Measurements from ENCODE around the gene ZBTB42.

ZBTB42 gene

DNA sequence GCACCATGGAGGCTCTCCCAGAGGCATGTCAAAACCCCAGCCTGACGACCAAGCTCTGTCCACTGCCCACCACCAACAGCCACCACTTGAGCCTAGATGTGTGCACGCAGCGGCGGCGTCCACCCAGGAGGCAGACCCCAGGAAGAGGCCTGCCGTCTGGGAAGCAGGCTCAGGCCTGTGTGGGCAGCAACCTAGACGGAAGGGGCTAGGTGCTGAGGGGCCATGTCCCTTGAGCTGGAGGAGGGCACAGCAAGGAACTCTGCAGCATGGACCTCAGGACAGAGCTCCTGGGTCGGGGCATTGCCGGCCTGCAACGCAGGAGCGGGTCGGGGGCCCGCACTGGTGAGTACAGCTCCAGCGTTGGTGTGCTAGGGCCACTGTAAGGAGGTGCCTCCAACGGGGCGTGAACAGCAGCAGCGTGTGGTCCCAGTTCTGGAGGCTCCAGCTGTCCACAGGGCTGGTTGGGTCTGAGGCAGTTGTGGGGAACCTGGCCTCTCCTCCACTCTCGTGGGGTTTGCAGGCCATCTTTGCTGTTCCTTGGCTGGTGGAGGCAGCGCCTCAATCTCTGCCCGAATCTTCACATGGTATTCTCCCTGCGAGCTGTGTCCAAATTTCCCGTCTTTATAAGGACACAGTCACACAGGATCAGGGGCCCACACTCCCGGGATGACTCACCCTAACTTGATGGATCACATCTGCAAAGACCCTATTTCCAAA is 20.5 kb downstream of the ZBTB42 start:
- TF ChIP-seq CTCF (IDR thresholded peaks at IDR 0.05; ENCODE audit: low read depth, low read length, missing control alignments), result no peak
- Histone ChIP-seq H3K27me3 (replicated peaks) (no peaks in the 10 kb centered on the region), H3K27ac (no peak overlapping the region), H3K36me3 (replicated peaks) (no peaks in the 10 kb centered on the region), H3K4me3 (ENCODE audit: low read depth, low read length) (no peak overlapping the region)
- in situ Hi-C loops (cut with HindIII; ENCODE audit: low pct_ligation_motif_present, low sequenced_read_pairs), result no loop called here
- no peak for DNase-seq

DNA sequence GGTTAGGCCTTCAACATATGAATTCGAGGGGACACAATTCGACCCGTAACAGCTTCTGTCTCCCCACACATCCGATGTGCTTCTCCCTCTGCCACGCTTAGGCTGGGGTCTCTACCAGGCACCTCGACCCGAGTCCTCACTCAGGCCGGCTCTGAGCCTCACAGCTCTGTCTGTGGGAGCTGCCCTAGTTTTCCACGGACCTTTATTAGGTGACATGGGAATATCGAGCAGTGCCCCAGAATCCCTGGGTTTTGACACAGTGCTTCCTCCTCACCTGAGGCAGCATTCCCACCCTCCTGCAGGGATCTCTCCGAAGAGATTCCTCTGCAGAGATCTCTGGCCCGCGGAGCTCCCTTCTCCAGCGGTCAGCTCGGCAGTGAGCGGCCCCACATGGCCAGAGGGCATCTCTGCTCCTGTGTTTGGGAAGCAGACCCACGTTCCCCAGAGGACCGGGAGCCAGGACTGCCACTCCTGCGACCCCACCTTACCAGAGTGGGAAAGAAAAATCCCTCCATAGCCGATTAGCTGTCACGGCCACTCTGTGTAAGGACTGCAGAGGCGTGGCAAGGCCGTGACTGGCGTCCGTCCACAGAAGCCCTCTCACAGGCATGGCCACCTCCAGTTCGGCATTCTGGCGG is 21.2 kb downstream of the ZBTB42 start:
- Histone ChIP-seq H3K27ac (no peak overlapping the region), H3K27me3 (replicated peaks) (no peaks in the 10 kb centered on the region), H3K4me3 (ENCODE audit: low read depth, low read length) (no peak overlapping the region), H3K36me3 (replicated peaks) (no peaks in the 10 kb centered on the region)
- in situ Hi-C loops (cut with HindIII; ENCODE audit: low pct_ligation_motif_present, low sequenced_read_pairs), result no loop called here
- no peak for DNase-seq
- no peak for TF ChIP-seq CTCF (IDR thresholded peaks at IDR 0.05; ENCODE audit: low read depth, low read length, missing control alignments)

DNA sequence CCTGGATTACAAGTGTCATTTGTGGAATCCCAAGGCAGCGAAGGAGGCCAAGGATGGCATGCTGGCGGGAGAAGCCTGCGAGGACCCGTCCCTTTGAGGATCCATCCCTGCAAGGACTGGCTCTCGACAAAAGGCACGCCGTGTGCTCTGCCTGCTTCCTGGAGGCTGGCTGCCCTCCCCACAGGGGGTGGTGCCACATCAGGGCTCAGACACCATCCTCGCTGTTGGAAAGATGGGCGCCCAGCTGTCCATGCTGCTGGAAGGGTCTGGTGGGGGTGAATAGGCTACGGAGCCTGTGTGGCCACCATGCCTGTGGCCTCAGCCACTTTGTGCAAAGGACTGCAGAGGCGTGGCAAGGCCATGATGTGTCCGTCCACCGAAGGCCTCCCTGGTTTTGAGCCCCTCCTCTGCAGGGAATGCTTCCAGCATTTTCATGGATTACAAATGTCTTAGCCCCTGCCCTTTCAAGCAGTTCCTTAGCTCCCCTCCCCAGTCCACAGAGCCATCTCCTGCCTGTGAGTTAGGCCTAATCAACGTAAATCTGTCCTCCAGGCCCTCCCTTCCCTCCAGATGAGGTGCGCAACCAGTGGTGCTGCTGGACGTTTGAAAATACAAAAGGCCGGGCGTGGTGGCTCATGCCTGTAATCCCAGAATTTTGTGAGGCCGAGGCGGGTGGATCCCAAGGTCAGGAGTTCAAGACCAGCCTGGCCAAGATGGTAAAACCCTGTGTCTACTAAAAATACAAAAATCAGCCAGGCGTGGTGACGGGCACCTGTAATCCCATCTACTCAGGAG is 22.1 kb downstream of the ZBTB42 start:
- no peak for TF ChIP-seq CTCF (IDR thresholded peaks at IDR 0.05; ENCODE audit: low read depth, low read length, missing control alignments)
- no peaks in the 10 kb centered on the region for H3K36me3 ChIP-seq (replicated peaks)
- in situ Hi-C loops (cut with HindIII; ENCODE audit: low pct_ligation_motif_present, low sequenced_read_pairs), result no loop called here
- no peak overlapping the region for H3K27ac ChIP-seq
- H3K4me3 ChIP-seq (ENCODE audit: low read depth, low read length), result no peak overlapping the region
- DNase-seq, result no peak
- H3K27me3 ChIP-seq (replicated peaks), result no peaks in the 10 kb centered on the region

DNA sequence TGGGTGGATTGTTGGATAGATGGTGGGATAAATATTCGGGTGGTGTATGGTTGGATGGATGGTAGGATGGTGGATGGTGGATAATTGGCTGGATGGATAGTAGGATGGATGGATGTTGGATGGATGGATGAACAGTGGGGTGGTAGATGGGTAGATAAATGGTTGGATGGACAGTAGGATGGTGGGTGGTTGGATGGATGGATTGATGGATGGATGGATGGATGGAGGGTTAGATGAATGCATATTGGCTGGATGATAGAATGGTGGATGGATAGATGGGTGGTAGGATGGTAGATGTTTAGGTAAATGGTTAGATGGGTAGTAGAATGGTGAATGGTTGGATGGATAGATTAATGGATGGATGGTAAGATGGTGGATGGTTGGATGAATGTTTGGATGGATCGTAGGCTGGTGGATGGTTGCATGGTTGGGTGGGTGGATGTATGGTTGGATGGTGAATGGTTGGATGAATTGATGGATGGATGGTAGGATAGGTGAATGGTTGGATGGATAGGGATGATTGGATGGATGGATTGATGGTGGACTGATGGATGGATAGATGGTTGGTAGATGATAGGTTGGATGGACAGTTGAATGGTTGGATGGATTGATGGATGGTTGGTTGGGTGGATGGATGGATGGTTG is 23.6 kb downstream of the ZBTB42 start:
- Histone ChIP-seq H3K36me3 (replicated peaks) (no peaks in the 10 kb centered on the region), H3K4me3 (ENCODE audit: low read depth, low read length) (no peak overlapping the region), H3K27ac (no peak overlapping the region), H3K27me3 (replicated peaks) (no peaks in the 10 kb centered on the region)
- in situ Hi-C loops (cut with HindIII; ENCODE audit: low pct_ligation_motif_present, low sequenced_read_pairs), result no loop called here
- TF ChIP-seq CTCF (IDR thresholded peaks at IDR 0.05; ENCODE audit: low read depth, low read length, missing control alignments), result no peak
- no peak for DNase-seq

GRCh38 chr14:104826189-104826860 is 25.4 kb downstream of the ZBTB42 start:
- Histone ChIP-seq H3K36me3 (replicated peaks) (no peaks in the 10 kb centered on the region), H3K4me3 (ENCODE audit: low read depth, low read length) (peak overlapping the region; percentile 64), H3K27me3 (replicated peaks) (no peaks in the 10 kb centered on the region), H3K27ac (no peak overlapping the region)
- DNase-seq, result peak; percentile 44
- in situ Hi-C loops (cut with HindIII; ENCODE audit: low pct_ligation_motif_present, low sequenced_read_pairs), result no loop called here
- peak; percentile 62 for TF ChIP-seq CTCF (IDR thresholded peaks at IDR 0.05; ENCODE audit: low read depth, low read length, missing control alignments)
